Measurements from ENCODE around the gene CNTNAP4. TPM values are rescaled to one million over a fixed set of nuclear protein-coding genes. Genes with fewer than 3 reads are reported as not detected.

Gene CNTNAP4
- total and polyA plus RNA-seq, 4 donors, result 0.06 to 0.09 TPM; not detected in 2

DNA sequence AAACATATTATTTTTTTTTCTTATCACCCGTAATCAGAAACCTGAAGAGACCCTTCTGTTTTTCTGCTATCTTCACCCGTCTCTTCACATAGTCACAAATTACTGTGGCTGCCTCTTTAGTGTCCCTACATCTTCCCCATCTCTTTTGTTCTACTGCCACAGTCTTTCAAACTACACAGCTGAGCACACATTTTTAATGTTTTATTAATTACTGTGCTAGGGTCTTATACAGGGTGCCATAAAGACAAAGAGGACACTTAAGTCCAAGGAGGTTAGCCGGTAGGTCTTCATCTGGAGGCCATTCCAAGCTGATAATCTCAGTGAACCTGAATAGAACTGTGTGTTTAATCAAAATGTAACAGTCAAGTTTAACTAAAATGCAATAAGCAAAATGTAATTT, 20.7 kb downstream of the CNTNAP4 start:
- H3K27me3 ChIP-seq (ENCODE audit: control insufficient read depth in 4 of 4, insufficient read depth in 4 of 4, low read length in 3 of 4), result peaks cover 0 to 4% (median 0%) of the 10 kb centered on the region in 4 donors
- WGBS, result 73% methylated on average over 3 of the region's 3 CpGs
- H3K36me3 ChIP-seq (ENCODE audit: control insufficient read depth in 4 of 4, insufficient read depth in 3 of 4, low read depth in 1 of 4, low read length in 3 of 4), result no peaks in the 10 kb centered on the region
- no peak overlapping the region for H3K4me3 ChIP-seq (ENCODE audit: low read depth in 1 of 3, low read length in 3 of 3)
- TF ChIP-seq, protein P1, sequence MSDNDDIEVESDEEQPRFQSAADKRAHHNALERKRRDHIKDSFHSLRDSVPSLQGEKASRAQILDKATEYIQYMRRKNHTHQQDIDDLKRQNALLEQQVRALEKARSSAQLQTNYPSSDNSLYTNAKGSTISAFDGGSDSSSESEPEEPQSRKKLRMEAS (IDR thresholded peaks at IDR 0.05), result no peak
- TF ChIP-seq, protein P2, sequence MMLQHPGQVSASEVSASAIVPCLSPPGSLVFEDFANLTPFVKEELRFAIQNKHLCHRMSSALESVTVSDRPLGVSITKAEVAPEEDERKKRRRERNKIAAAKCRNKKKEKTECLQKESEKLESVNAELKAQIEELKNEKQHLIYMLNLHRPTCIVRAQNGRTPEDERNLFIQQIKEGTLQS (IDR thresholded peaks at IDR 0.05), result no peak
- no peak for TF ChIP-seq RAD21 (IDR thresholded peaks at IDR 0.05)
- TF ChIP-seq TAF1 (conservative IDR thresholded peaks at IDR 0.05), result no peak
- TF ChIP-seq HNF4G (IDR thresholded peaks at IDR 0.05), result no peak
- TF ChIP-seq, protein P3, sequence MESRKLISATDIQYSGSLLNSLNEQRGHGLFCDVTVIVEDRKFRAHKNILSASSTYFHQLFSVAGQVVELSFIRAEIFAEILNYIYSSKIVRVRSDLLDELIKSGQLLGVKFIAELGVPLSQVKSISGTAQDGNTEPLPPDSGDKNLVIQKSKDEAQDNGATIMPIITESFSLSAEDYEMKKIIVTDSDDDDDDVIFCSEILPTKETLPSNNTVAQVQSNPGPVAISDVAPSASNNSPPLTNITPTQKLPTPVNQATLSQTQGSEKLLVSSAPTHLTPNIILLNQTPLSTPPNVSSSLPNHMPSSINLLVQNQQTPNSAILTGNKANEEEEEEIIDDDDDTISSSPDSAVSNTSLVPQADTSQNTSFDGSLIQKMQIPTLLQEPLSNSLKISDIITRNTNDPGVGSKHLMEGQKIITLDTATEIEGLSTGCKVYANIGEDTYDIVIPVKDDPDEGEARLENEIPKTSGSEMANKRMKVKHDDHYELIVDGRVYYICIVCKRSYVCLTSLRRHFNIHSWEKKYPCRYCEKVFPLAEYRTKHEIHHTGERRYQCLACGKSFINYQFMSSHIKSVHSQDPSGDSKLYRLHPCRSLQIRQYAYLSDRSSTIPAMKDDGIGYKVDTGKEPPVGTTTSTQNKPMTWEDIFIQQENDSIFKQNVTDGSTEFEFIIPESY (IDR thresholded peaks at IDR 0.05), result no peak
- TF ChIP-seq YY1 (IDR thresholded peaks at IDR 0.05), result no peak
- TF ChIP-seq NR2F2 (IDR thresholded peaks at IDR 0.05), result no peak
- TF ChIP-seq FOXA2 (IDR thresholded peaks at IDR 0.05), result no peak
- no peak for TF ChIP-seq SP1 (IDR thresholded peaks at IDR 0.05)
- no peak for TF ChIP-seq GABPA (IDR thresholded peaks at IDR 0.05 in 1 of 2, conservative IDR thresholded peaks at IDR 0.05 in 1 of 2)
- no peak for TF ChIP-seq HNF4A (conservative IDR thresholded peaks at IDR 0.05)
- no peak for DNase-seq (ENCODE audit: low spot score)
- no peaks in the 10 kb centered on the region for H3K9me3 ChIP-seq (ENCODE audit: control insufficient read depth in 4 of 4, low read length in 3 of 4)
- no peak overlapping the region for H3K27ac ChIP-seq (ENCODE audit: low read depth in 1 of 2, low read length in 2 of 2)
- H3K9ac ChIP-seq (ENCODE audit: low read depth in 1 of 2, low read length in 2 of 2), result no peak overlapping the region
- H3K4me1 ChIP-seq (ENCODE audit: control insufficient read depth in 4 of 4, insufficient read depth in 4 of 4, low read length in 3 of 4), result no peaks in the 10 kb centered on the region

DNA sequence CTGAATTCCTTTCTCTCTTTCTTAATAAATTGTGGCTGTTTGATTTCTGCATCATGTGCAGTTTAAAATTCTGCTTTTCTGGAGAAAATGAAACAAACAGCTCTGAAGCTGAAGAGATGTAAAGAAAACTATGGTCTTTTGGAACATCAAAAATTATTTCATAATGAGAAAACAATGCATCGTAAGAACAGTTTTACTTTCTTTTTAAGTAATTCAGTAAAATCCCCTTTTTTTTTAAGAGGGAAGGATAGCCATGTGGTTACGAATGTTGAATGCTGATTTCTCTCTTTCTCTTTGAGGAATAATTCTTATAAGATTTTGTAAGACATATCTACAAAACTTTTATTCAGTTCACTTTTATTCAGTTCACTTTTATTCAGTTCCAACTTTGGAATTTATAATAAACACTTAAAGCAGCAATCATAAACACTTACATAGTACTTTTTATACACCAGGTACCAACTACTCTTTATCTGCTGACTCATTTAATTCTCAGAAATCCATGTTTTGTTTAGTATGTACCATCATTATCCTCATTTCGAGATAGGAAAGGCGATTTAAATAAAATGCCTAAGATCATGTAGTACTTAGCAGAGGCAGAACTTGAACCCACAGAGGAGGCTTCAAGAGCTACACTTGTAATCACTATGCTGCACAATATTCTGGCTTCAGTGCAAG, 26.6 kb downstream of the CNTNAP4 start:
- DNase-seq (ENCODE audit: low spot score), result no peak
- no peak overlapping the region for H3K27ac ChIP-seq (ENCODE audit: low read depth in 1 of 2, low read length in 2 of 2)
- H3K9me3 ChIP-seq (ENCODE audit: control insufficient read depth in 4 of 4, low read length in 3 of 4), result no peaks in the 10 kb centered on the region
- WGBS, result 70% methylated on average over 4 of the region's 4 CpGs
- H3K9ac ChIP-seq (ENCODE audit: low read depth in 1 of 2, low read length in 2 of 2), result no peak overlapping the region
- H3K27me3 ChIP-seq (ENCODE audit: control insufficient read depth in 4 of 4, insufficient read depth in 4 of 4, low read length in 3 of 4), result peaks cover 0 to 8% (median 0%) of the 10 kb centered on the region in 4 donors
- TF ChIP-seq, protein P4, sequence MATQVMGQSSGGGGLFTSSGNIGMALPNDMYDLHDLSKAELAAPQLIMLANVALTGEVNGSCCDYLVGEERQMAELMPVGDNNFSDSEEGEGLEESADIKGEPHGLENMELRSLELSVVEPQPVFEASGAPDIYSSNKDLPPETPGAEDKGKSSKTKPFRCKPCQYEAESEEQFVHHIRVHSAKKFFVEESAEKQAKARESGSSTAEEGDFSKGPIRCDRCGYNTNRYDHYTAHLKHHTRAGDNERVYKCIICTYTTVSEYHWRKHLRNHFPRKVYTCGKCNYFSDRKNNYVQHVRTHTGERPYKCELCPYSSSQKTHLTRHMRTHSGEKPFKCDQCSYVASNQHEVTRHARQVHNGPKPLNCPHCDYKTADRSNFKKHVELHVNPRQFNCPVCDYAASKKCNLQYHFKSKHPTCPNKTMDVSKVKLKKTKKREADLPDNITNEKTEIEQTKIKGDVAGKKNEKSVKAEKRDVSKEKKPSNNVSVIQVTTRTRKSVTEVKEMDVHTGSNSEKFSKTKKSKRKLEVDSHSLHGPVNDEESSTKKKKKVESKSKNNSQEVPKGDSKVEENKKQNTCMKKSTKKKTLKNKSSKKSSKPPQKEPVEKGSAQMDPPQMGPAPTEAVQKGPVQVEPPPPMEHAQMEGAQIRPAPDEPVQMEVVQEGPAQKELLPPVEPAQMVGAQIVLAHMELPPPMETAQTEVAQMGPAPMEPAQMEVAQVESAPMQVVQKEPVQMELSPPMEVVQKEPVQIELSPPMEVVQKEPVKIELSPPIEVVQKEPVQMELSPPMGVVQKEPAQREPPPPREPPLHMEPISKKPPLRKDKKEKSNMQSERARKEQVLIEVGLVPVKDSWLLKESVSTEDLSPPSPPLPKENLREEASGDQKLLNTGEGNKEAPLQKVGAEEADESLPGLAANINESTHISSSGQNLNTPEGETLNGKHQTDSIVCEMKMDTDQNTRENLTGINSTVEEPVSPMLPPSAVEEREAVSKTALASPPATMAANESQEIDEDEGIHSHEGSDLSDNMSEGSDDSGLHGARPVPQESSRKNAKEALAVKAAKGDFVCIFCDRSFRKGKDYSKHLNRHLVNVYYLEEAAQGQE (IDR thresholded peaks at IDR 0.05), result no peak
- TF ChIP-seq HNF4A (conservative IDR thresholded peaks at IDR 0.05), result no peak
- no peaks in the 10 kb centered on the region for H3K36me3 ChIP-seq (ENCODE audit: control insufficient read depth in 4 of 4, insufficient read depth in 3 of 4, low read depth in 1 of 4, low read length in 3 of 4)
- H3K4me3 ChIP-seq (ENCODE audit: low read depth in 1 of 3, low read length in 3 of 3), result no peak overlapping the region
- H3K4me1 ChIP-seq (ENCODE audit: control insufficient read depth in 4 of 4, insufficient read depth in 4 of 4, low read length in 3 of 4), result no peaks in the 10 kb centered on the region

Data from liver (tissue), 9 donors.